Vagina (tissue), 2 donors: ENCODE results near the gene RPP40. TPM values are rescaled to one million over a fixed set of nuclear protein-coding genes. Genes with fewer than 3 reads are reported as not detected.

Experiments
- DNase-seq, 2 donors: peaks; one replicate each; pipeline ENCODE4 v3.0.0-alpha.2; 2017; ENCODE audit errors: extremely low spot score in 2 of 2
- H3K27ac ChIP-seq: fragments of 200-600 bp; sonication (generic); one replicate; pipeline ENCODE4 v1.5.1; 2019
- H3K27me3 ChIP-seq: fragments of 200-600 bp; sonication (generic); one replicate; pipeline ENCODE4 v1.5.1; 2019
- H3K36me3 ChIP-seq, 2 donors: fragments of 200-600 bp; sonication (generic); one replicate each; pipeline ENCODE4 v1.5.1; 2017 to 2019
- H3K4me1 ChIP-seq: fragments of 200-600 bp; sonication (generic); one replicate; pipeline ENCODE4 v1.5.1; 2019
- H3K4me3 ChIP-seq, 2 donors: fragments of 200-600 bp; sonication (generic); 1 replicate in 1 of 2; 2 replicates in 1 of 2; pipeline ENCODE4 v1.5.1; 2016 to 2019
- H3K9me3 ChIP-seq: fragments of 200-600 bp; sonication (generic); one replicate; pipeline ENCODE4 v1.5.1; 2019
- POLR2A ChIP-seq, 2 donors: fragments of 450-650 bp; IDR thresholded peaks; one replicate each; pipeline ENCODE4 v1.6.1; 2017; ENCODE audit warnings: antibody characterized with exemption in 2 of 2, mild to moderate bottlenecking in 2 of 2, moderate library complexity in 2 of 2
- POLR2AphosphoS5 ChIP-seq, 2 donors: sonication (generic); formaldehyde crosslinking; IDR thresholded peaks; one replicate each; pipeline ENCODE4 v1.9.0; 2017; ENCODE audit warnings: antibody characterized with exemption in 2 of 2, mild to moderate bottlenecking in 2 of 2, low read depth in 1 of 2; ENCODE audit not compliant: insufficient read depth in 1 of 2
- intact Hi-C: fragments of 100-400 bp; cut with DNase I; formaldehyde crosslinking; loops from one replicate; pipeline ENCODE4 v1.15.1; 2023
- total RNA-seq: library from RNA; depleted of rRNA; stranded (reverse); fragments of >200 nt; gene quantifications from one replicate; pipeline ENCODE4 v1.2.3, GENCODE V29; 2016
- TF ChIP-seq, protein P1 (sequence below), 3 experiments: fragments of 450-650 bp in 2 of 3; fragments of 200-600 bp in 1 of 3; sonication (generic) in 1 of 3; IDR thresholded peaks; one replicate each; pipeline ENCODE4 v1.5.1; 2017 to 2019; ENCODE audit warnings: antibody characterized with exemption in 3 of 3, mild to moderate bottlenecking in 2 of 3, moderate library complexity in 2 of 3

Gene RPP40
- total RNA-seq, 1 donor from 2014 or later = 4.7 TPM

GRCh38 chr6:4961322-4962168 is 42.3 kb downstream of the RPP40 start:
- no peak overlapping the region for H3K27ac ChIP-seq
- H3K4me3 ChIP-seq = no peak overlapping the region
- H3K27me3 ChIP-seq = no peaks in the 10 kb centered on the region
- H3K9me3 ChIP-seq = no peaks in the 10 kb centered on the region
- H3K36me3 ChIP-seq = no peaks in the 10 kb centered on the region
- DNase-seq = peak in 1 of 2 donors; percentile 62
- intact Hi-C loops = no loop called here
- H3K4me1 ChIP-seq = no peaks in the 10 kb centered on the region
- TF ChIP-seq, protein P1, sequence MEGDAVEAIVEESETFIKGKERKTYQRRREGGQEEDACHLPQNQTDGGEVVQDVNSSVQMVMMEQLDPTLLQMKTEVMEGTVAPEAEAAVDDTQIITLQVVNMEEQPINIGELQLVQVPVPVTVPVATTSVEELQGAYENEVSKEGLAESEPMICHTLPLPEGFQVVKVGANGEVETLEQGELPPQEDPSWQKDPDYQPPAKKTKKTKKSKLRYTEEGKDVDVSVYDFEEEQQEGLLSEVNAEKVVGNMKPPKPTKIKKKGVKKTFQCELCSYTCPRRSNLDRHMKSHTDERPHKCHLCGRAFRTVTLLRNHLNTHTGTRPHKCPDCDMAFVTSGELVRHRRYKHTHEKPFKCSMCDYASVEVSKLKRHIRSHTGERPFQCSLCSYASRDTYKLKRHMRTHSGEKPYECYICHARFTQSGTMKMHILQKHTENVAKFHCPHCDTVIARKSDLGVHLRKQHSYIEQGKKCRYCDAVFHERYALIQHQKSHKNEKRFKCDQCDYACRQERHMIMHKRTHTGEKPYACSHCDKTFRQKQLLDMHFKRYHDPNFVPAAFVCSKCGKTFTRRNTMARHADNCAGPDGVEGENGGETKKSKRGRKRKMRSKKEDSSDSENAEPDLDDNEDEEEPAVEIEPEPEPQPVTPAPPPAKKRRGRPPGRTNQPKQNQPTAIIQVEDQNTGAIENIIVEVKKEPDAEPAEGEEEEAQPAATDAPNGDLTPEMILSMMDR (IDR thresholded peaks at IDR 0.05) = no peak
- TF ChIP-seq POLR2A (IDR thresholded peaks at IDR 0.05) (no peak), POLR2AphosphoS5 (IDR thresholded peaks at IDR 0.05; ENCODE audit: insufficient read depth in 1 of 2, low read depth in 1 of 2) (no peak)

DNA sequence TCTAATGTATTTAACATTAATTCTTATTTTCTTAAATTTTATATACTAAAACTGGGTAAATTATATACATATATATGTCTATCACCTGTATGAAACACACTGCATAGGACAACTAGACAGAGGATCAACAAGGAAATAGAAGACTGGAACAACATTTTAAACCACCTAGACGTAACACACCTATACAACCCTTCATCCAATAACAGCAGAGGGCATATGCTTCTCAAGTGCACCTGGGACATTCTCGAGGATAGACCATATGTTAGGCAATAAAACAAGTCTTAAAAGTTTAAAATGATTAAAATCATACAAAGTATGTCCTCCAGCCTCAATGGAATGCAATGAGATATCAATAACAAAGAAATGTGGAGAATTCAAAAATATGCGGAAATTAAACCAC is 45.2 kb downstream of the RPP40 start:
- no peaks in the 10 kb centered on the region for H3K4me1 ChIP-seq
- no peaks in the 10 kb centered on the region for H3K27me3 ChIP-seq
- DNase-seq = no peak
- H3K36me3 ChIP-seq = peaks cover 2 to 9% of the 10 kb centered on the region in 2 donors
- TF ChIP-seq POLR2AphosphoS5 (IDR thresholded peaks at IDR 0.05; ENCODE audit: insufficient read depth in 1 of 2, low read depth in 1 of 2) (no peak), POLR2A (IDR thresholded peaks at IDR 0.05) (no peak)
- TF ChIP-seq, protein P1 (IDR thresholded peaks at IDR 0.05) = no peak
- intact Hi-C loops = no loop called here
- no peaks in the 10 kb centered on the region for H3K9me3 ChIP-seq
- H3K4me3 ChIP-seq = no peak overlapping the region
- no peak overlapping the region for H3K27ac ChIP-seq

DNA sequence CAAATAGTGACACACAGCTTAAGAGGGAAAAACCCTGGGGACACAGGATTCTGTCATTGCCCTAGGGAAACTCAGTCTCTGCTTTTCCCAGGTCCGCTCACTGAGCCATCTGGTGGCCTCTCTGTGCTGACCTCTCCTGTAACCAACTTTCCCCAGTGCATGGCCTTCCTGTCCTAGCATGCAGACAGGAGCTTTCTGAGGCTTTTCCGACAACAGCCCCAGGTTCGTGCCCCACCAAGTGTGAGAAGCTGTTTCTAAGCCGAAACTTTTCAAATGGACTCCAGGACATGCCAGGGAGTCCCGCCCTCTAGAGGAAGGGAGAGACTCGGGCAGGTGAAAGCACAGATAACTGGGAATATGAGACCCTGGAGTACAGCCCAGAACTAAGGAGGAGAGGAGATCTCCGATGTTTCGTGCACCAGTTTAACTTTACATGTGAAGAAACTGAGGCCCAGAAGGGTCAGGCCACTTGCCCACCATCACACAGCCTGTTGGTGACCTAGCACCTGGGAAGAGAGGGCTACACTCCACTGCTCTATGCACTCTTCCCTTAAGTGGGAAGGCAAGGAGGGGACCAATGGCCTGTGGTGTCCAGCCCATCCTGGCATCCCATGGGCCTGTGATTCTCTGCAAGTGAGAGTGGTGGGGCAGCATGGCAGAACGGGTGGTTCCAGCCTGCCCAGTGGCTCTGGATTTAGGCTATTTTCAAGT is 46.2 kb downstream of the RPP40 start:
- Histone ChIP-seq H3K27me3 (no peaks in the 10 kb centered on the region), H3K4me3 (no peak overlapping the region), H3K36me3 (peaks cover 2 to 19% of the 10 kb centered on the region in 2 donors), H3K9me3 (no peaks in the 10 kb centered on the region), H3K4me1 (no peaks in the 10 kb centered on the region), H3K27ac (no peak overlapping the region)
- TF ChIP-seq, protein P1 (IDR thresholded peaks at IDR 0.05) = no peak
- TF ChIP-seq POLR2A (IDR thresholded peaks at IDR 0.05) (no peak), POLR2AphosphoS5 (IDR thresholded peaks at IDR 0.05; ENCODE audit: insufficient read depth in 1 of 2, low read depth in 1 of 2) (no peak)
- intact Hi-C loops = no loop called here
- DNase-seq = no peak

DNA sequence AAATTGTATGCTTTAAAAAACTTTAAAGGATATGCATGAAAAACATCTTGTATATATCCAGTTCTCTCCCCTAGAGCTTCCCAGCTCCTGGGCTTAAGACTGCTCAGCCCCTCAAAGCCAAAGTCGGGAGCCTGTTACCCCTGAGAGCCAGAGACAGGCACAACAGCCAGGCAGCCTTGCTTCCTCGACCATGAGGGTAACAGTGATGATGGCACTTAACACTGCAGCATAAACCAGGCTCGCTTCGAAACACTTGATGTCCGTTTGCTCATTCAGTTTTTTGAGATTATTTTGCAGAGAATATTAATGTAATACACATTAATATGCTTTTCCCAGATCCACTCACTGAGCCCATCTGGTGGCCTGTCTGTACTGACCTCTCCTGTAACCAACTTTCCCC is 47.2 kb downstream of the RPP40 start:
- Histone ChIP-seq H3K4me1 (no peaks in the 10 kb centered on the region), H3K36me3 (peaks cover 2 to 26% of the 10 kb centered on the region in 2 donors), H3K27me3 (no peaks in the 10 kb centered on the region), H3K27ac (no peak overlapping the region), H3K4me3 (no peak overlapping the region), H3K9me3 (no peaks in the 10 kb centered on the region)
- TF ChIP-seq, protein P1 (IDR thresholded peaks at IDR 0.05) = no peak
- TF ChIP-seq POLR2AphosphoS5 (IDR thresholded peaks at IDR 0.05; ENCODE audit: insufficient read depth in 1 of 2, low read depth in 1 of 2) (no peak), POLR2A (IDR thresholded peaks at IDR 0.05) (no peak)
- intact Hi-C loops = no loop called here
- DNase-seq = no peak
